HepG2 (cell line): ENCODE measurements around the gene SELENOT. TPM values are rescaled to one million over a fixed set of nuclear protein-coding genes. Genes with fewer than 3 reads are reported as not detected.

Source experiments
- CCAR2 ChIP-seq: fragments of 200-400 bp; formaldehyde crosslinking; optimal IDR thresholded peaks from 2 replicates; pipeline ENCODE3; 2018; ENCODE audit warnings: low read depth, mild to moderate bottlenecking, low read length, moderate library complexity
- CHCHD3 ChIP-seq: sonication (generic); formaldehyde crosslinking; IDR thresholded peaks from 2 replicates; pipeline ENCODE4 v1.8.0; 2022; ENCODE audit warnings: mild to moderate bottlenecking, missing genetic modification reagents, moderate library complexity
- IKZF1 ChIP-seq: fragments of 450-650 bp; IDR thresholded peaks from 2 replicates; pipeline ENCODE4 v1.7.1; 2016
- MBD4 ChIP-seq: IDR thresholded peaks from 2 replicates; pipeline ENCODE4 v1.6.1; 2012; ENCODE audit warnings: low read length, inconsistent platforms, borderline replicate concordance
- NBN ChIP-seq: fragments of 450-650 bp; conservative IDR thresholded peaks from 2 replicates; pipeline ENCODE4 v1.6.1; 2017
- SP5 ChIP-seq: IDR thresholded peaks from 2 replicates; pipeline ENCODE4 v1.6.1; 2016; ENCODE audit warnings: low read depth, borderline replicate concordance
- YEATS2 ChIP-seq: sonication (generic); formaldehyde crosslinking; IDR thresholded peaks from 2 replicates; pipeline ENCODE4 v1.4.0; 2020; ENCODE audit warnings: missing genetic modification reagents, borderline replicate concordance
- YY1 ChIP-seq: IDR thresholded peaks from 2 replicates; pipeline ENCODE4 v1.6.1; 2011; ENCODE audit warnings: low read length, low read depth, moderate library complexity, mild to moderate bottlenecking; ENCODE audit not compliant: insufficient read depth, insufficient replicate concordance
- ZBTB42 ChIP-seq: sonication (generic); formaldehyde crosslinking; IDR thresholded peaks from 2 replicates; pipeline ENCODE4 v1.5.0; 2020; ENCODE audit warnings: mild to moderate bottlenecking, missing genetic modification reagents
- ZNF17 ChIP-seq: sonication (generic); formaldehyde crosslinking; IDR thresholded peaks from 2 replicates; pipeline ENCODE4 v1.5.0; 2020; ENCODE audit warnings: mild to moderate bottlenecking, missing genetic modification reagents
- ZNF224 ChIP-seq: sonication (generic); formaldehyde crosslinking; IDR thresholded peaks from 2 replicates; pipeline ENCODE4 v1.5.0; 2020; ENCODE audit warnings: mild to moderate bottlenecking, missing genetic modification reagents
- ZNF629 ChIP-seq: sonication (generic); formaldehyde crosslinking; conservative IDR thresholded peaks from 2 replicates; pipeline ENCODE4 v1.5.0; 2020; ENCODE audit warnings: missing genetic modification reagents
- ZSCAN31 ChIP-seq: sonication (generic); formaldehyde crosslinking; IDR thresholded peaks from 2 replicates; pipeline ENCODE4 v1.5.0; 2020; ENCODE audit warnings: low read depth, mild to moderate bottlenecking, missing genetic modification reagents
- polyA plus RNA-seq, 8 experiments: library from polyadenylated mRNA; depleted of rRNA in 3 of 8; stranded (reverse) in 7 of 8; unstranded in 1 of 8; fragments of >200 nt; fragmentation: Illumina TruSeq in 4 of 8; extraction: Trizol in 4 of 8; gene quantifications; 2 replicates each; pipeline versions ENCODE4 v1.2.1 to v1.2.3, GENCODE V29; 2011 to 2016; ENCODE audit warnings: low read depth in 4 of 8, missing spikeins in 1 of 8, mixed read lengths in 1 of 8; ENCODE audit not compliant: insufficient read depth in 1 of 8
- total RNA-seq, 5 experiments: library from RNA; depleted of rRNA; stranded (reverse); fragments of >200 nt; fragmentation: Illumina TruSeq; extraction: Trizol; gene quantifications; 2 replicates each; pipeline ENCODE4 v1.2.3, GENCODE V29; 2016; ENCODE audit warnings: low read depth in 1 of 5
- TF ChIP-seq, protein P1 (sequence below): IDR thresholded peaks from 2 replicates; pipeline ENCODE4 v1.6.1; 2016; ENCODE audit warnings: low read depth
- TF ChIP-seq, protein P2 (sequence below): sonication (generic); formaldehyde crosslinking; IDR thresholded peaks from 2 replicates; pipeline ENCODE4 v1.9.0; 2021; ENCODE audit warnings: missing genetic modification reagents, borderline replicate concordance
- TF ChIP-seq, protein P3 (sequence below): sonication (generic); formaldehyde crosslinking; IDR thresholded peaks from 2 replicates; pipeline ENCODE4 v1.4.0; 2020; ENCODE audit warnings: missing genetic modification reagents
- TF ChIP-seq, protein P4 (sequence below): sonication (generic); formaldehyde crosslinking; conservative IDR thresholded peaks from 2 replicates; pipeline ENCODE4 v1.4.0; 2020; ENCODE audit warnings: missing genetic modification reagents
- TF ChIP-seq, protein P5 (sequence below): sonication (generic); formaldehyde crosslinking; IDR thresholded peaks from 2 replicates; pipeline ENCODE4 v1.4.0; 2020; ENCODE audit warnings: missing genetic modification reagents
- TF ChIP-seq, protein P6 (sequence below): sonication (generic); formaldehyde crosslinking; IDR thresholded peaks from 2 replicates; pipeline ENCODE4 v1.4.0; 2020; ENCODE audit warnings: missing genetic modification reagents

Gene SELENOT
- total and polyA plus RNA-seq, 2 of the 13 experiments (the other 11 are each of a cell fraction or from before 2014, with no cell fraction given), result 122 to 273 TPM

DNA sequence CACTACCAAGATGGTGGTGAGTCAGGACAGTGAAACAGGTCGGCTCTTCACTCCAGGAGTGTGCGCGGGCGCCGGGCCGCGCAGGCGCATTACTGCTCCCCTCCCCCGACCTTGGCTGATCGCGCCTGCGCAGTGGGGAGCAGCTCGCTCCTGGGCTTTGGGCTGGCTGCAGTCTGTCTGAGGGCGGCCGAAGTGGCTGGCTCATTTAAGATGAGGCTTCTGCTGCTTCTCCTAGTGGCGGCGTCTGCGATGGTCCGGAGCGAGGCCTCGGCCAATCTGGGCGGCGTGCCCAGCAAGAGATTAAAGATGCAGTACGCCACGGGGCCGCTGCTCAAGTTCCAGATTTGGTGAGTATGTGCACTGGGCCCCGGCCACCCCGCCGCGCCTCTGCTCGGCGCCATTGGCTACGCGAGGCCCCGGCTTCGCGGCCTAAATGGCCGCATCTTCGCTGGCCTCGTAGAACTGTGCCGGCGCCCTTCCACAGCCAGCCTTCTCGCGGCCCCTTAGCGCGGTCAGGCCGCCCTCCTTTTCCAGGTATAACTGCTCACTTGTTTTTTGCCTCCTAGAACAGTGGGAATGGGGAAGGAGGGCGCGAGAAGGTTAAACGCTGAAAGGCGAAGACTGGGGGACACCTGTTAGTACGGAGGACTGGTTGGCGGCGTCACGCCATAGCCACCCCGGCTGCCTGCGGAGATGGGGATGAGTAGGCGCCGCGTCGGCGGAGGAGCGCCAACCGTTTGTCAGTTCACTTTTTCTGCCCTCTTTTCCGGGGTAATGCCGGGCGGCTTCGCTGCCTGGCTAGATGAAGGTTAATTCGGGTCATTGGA is at the start of gene SELENOT (continued):
- TF ChIP-seq, protein P1, sequence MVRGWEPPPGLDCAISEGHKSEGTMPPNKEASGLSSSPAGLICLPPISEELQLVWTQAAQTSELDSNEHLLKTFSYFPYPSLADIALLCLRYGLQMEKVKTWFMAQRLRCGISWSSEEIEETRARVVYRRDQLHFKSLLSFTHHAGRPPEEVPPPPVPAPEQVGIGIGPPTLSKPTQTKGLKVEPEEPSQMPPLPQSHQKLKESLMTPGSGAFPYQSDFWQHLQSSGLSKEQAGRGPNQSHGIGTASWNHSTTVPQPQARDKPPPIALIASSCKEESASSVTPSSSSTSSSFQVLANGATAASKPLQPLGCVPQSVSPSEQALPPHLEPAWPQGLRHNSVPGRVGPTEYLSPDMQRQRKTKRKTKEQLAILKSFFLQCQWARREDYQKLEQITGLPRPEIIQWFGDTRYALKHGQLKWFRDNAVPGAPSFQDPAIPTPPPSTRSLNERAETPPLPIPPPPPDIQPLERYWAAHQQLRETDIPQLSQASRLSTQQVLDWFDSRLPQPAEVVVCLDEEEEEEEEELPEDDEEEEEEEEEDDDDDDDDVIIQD (CRISPR knock-in tag), result peak; percentile 50; the same call in 1 of the 2 replicates
- no peak for TF ChIP-seq NBN
- TF ChIP-seq, protein P2, sequence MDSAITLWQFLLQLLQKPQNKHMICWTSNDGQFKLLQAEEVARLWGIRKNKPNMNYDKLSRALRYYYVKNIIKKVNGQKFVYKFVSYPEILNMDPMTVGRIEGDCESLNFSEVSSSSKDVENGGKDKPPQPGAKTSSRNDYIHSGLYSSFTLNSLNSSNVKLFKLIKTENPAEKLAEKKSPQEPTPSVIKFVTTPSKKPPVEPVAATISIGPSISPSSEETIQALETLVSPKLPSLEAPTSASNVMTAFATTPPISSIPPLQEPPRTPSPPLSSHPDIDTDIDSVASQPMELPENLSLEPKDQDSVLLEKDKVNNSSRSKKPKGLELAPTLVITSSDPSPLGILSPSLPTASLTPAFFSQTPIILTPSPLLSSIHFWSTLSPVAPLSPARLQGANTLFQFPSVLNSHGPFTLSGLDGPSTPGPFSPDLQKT, result no peak
- TF ChIP-seq YY1, result peak; percentile 85
- no peak for TF ChIP-seq IKZF1
- TF ChIP-seq, protein P3, sequence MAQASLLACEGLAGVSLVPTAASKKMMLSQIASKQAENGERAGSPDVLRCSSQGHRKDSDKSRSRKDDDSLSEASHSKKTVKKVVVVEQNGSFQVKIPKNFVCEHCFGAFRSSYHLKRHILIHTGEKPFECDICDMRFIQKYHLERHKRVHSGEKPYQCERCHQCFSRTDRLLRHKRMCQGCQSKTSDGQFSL (CRISPR knock-in tag), result no peak
- TF ChIP-seq, protein P4, sequence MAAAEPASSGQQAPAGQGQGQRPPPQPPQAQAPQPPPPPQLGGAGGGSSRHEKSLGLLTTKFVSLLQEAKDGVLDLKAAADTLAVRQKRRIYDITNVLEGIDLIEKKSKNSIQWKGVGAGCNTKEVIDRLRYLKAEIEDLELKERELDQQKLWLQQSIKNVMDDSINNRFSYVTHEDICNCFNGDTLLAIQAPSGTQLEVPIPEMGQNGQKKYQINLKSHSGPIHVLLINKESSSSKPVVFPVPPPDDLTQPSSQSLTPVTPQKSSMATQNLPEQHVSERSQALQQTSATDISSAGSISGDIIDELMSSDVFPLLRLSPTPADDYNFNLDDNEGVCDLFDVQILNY (CRISPR knock-in tag), result 0 out of 2 replicates have a peak, but pooled peaks have one; percentile 16
- TF ChIP-seq ZNF224 (CRISPR knock-in tag), result peak; percentile 84
- no peak for TF ChIP-seq ZNF629 (CRISPR knock-in tag)
- TF ChIP-seq, protein P5, sequence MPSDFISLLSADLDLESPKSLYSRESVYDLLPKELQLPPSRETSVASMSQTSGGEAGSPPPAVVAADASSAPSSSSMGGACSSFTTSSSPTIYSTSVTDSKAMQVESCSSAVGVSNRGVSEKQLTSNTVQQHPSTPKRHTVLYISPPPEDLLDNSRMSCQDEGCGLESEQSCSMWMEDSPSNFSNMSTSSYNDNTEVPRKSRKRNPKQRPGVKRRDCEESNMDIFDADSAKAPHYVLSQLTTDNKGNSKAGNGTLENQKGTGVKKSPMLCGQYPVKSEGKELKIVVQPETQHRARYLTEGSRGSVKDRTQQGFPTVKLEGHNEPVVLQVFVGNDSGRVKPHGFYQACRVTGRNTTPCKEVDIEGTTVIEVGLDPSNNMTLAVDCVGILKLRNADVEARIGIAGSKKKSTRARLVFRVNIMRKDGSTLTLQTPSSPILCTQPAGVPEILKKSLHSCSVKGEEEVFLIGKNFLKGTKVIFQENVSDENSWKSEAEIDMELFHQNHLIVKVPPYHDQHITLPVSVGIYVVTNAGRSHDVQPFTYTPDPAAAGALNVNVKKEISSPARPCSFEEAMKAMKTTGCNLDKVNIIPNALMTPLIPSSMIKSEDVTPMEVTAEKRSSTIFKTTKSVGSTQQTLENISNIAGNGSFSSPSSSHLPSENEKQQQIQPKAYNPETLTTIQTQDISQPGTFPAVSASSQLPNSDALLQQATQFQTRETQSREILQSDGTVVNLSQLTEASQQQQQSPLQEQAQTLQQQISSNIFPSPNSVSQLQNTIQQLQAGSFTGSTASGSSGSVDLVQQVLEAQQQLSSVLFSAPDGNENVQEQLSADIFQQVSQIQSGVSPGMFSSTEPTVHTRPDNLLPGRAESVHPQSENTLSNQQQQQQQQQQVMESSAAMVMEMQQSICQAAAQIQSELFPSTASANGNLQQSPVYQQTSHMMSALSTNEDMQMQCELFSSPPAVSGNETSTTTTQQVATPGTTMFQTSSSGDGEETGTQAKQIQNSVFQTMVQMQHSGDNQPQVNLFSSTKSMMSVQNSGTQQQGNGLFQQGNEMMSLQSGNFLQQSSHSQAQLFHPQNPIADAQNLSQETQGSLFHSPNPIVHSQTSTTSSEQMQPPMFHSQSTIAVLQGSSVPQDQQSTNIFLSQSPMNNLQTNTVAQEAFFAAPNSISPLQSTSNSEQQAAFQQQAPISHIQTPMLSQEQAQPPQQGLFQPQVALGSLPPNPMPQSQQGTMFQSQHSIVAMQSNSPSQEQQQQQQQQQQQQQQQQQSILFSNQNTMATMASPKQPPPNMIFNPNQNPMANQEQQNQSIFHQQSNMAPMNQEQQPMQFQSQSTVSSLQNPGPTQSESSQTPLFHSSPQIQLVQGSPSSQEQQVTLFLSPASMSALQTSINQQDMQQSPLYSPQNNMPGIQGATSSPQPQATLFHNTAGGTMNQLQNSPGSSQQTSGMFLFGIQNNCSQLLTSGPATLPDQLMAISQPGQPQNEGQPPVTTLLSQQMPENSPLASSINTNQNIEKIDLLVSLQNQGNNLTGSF (CRISPR knock-in tag), result peak; percentile 90
- TF ChIP-seq CCAR2, result no peak
- TF ChIP-seq ZNF17, result peak; percentile 85
- no peak; the same call in 1 of the 2 replicates for TF ChIP-seq CHCHD3 (CRISPR knock-in tag)
- peak; percentile 89 for TF ChIP-seq ZSCAN31 (CRISPR knock-in tag)
- no peak for TF ChIP-seq MBD4
- TF ChIP-seq, protein P6, sequence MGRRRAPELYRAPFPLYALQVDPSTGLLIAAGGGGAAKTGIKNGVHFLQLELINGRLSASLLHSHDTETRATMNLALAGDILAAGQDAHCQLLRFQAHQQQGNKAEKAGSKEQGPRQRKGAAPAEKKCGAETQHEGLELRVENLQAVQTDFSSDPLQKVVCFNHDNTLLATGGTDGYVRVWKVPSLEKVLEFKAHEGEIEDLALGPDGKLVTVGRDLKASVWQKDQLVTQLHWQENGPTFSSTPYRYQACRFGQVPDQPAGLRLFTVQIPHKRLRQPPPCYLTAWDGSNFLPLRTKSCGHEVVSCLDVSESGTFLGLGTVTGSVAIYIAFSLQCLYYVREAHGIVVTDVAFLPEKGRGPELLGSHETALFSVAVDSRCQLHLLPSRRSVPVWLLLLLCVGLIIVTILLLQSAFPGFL (CRISPR knock-in tag), result 0 out of 2 replicates have a peak, but pooled peaks have one; percentile 25
- TF ChIP-seq ZBTB42 (CRISPR knock-in tag), result no peak
- TF ChIP-seq SP5 (CRISPR knock-in tag), result 0 out of 2 replicates have a peak, but pooled peaks have one; percentile 2
- peak; percentile 54; the same call in 1 of the 2 replicates for TF ChIP-seq YEATS2 (CRISPR knock-in tag)
